22Rv1 (cell line): ENCODE measurements around the gene FTSJ1.
"Not testable (repeated sequence)": the region's sequence is repeated elsewhere in the genome, so short reads cannot be mapped to it uniquely, and the experiment has no call there.

ENCODE experiments used
- H3K27ac ChIP-seq: fragments of 450-650 bp; 2 replicates; pipeline ENCODE4 v1.5.1; 2017
- ZFX ChIP-seq: fragments of 450-650 bp; IDR thresholded peaks from 2 replicates; pipeline ENCODE4 v1.6.1; 2017; ENCODE audit warnings: antibody characterized with exemption, borderline replicate concordance
- TF ChIP-seq, protein P1 (sequence below): fragments of 450-650 bp; IDR thresholded peaks from 2 replicates; pipeline ENCODE4 v1.5.1; 2017; ENCODE audit warnings: mild to moderate bottlenecking

FTSJ1 gene

DNA sequence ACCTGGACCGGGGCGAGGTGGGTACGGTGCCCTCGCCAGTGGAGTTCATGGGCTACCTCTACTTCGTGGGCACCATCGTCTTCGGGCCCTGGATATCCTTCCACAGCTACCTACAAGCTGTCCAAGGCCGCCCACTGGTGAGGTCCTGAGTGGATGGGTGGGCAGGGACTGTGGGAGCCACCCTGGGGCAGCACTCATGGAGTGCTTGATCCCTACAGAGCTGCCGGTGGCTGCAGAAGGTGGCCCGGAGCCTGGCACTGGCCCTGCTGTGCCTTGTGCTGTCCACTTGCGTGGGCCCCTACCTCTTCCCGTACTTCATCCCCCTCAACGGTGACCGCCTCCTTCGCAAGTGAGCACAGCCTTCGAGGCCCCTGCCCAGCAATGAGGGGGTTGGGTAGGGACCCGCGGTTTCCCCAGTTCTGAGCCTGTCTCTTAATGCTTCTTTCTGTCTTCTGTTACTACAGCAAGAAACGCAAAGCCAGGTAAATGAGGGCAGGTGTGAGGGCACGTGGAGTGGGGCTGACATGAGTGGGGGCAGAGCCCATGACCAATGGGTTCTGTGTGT lies 36.5 kb downstream of the FTSJ1 start:
- no peak overlapping the region for H3K27ac ChIP-seq
- TF ChIP-seq ZFX = no peak
- TF ChIP-seq, protein P1, sequence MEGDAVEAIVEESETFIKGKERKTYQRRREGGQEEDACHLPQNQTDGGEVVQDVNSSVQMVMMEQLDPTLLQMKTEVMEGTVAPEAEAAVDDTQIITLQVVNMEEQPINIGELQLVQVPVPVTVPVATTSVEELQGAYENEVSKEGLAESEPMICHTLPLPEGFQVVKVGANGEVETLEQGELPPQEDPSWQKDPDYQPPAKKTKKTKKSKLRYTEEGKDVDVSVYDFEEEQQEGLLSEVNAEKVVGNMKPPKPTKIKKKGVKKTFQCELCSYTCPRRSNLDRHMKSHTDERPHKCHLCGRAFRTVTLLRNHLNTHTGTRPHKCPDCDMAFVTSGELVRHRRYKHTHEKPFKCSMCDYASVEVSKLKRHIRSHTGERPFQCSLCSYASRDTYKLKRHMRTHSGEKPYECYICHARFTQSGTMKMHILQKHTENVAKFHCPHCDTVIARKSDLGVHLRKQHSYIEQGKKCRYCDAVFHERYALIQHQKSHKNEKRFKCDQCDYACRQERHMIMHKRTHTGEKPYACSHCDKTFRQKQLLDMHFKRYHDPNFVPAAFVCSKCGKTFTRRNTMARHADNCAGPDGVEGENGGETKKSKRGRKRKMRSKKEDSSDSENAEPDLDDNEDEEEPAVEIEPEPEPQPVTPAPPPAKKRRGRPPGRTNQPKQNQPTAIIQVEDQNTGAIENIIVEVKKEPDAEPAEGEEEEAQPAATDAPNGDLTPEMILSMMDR = no peak

DNA sequence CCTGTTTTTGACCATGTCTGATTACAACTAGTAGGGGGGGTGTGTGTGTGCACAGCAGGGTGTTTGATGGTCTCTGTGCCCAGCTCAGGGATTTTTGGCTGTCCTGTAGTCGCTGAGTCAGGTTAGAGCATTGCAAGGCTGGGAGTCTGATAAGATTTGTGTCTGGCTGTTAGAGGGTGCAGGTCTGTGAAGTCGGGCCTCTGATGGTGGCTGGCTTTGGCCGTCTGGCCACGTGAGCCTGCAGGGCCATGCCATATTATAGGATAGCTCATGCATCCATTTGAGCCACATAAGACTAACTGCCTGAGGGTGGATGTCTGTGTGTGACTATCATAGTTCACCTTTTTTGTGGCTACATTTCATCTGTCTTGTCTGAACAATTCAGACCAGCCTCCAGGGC lies 37.7 kb downstream of the FTSJ1 start:
- no peak for TF ChIP-seq ZFX
- TF ChIP-seq, protein P1 = no peak
- H3K27ac ChIP-seq = no peak overlapping the region

DNA sequence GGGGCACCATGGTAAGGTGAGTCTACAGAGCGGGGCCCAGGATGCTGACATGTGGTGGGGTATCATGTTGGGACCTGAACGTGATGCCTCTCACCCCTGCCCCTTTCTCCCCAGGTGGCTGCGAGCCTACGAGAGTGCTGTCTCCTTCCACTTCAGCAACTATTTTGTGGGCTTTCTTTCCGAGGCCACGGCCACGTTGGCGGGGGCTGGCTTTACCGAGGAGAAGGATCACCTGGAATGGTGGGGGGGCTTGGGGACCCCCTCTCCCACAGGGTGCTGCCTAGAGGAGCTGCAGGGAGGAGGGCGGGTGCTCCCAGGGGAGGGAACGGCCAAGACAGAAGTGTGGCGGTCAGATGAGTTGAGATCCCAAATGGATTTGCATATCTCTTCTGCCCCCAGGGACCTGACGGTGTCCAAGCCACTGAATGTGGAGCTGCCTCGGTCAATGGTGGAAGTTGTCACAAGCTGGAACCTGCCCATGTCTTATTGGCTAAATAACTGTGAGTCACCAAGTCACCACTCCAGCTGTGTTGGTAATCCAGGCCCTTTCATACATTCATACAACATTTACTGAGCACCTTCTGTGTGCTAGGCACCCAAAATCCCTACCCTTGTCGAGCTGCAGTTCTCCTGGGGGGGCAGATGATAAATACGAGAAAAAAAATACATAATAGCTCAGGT lies 38.3 kb downstream of the FTSJ1 start:
- TF ChIP-seq ZFX = no peak
- TF ChIP-seq, protein P1 = no peak
- H3K27ac ChIP-seq = no peak overlapping the region

DNA sequence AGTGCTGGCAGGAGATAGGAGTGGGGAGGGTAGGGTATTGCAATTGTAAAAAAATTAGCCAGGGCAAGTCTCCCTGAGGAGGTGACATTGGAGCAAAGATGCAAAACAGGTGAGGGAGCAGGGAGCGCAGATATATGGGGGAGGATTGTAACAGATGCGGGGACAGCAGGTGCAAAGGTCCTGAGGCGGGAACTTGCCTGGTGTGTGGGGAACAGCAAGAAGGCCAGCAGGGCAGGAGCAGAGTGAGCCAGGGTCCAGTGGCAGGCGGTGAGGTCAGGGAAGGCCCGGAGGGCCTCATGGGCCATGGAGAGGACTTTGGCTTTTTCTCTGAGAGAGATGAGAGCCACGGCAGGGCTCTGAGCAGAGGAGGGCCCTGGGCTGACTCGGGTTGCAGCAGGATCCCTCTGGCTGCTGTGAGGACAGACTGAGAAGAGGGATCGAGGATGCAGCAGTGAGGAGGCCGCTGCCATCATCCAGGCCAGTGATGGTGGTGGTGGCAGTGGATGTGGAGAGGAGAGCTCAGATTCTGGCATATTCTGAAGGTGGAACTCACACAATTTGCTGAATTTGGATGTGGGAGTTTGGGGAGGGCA lies 39.0 kb downstream of the FTSJ1 start:
- TF ChIP-seq ZFX = no peak
- TF ChIP-seq, protein P1 = no peak
- no peak overlapping the region for H3K27ac ChIP-seq

DNA sequence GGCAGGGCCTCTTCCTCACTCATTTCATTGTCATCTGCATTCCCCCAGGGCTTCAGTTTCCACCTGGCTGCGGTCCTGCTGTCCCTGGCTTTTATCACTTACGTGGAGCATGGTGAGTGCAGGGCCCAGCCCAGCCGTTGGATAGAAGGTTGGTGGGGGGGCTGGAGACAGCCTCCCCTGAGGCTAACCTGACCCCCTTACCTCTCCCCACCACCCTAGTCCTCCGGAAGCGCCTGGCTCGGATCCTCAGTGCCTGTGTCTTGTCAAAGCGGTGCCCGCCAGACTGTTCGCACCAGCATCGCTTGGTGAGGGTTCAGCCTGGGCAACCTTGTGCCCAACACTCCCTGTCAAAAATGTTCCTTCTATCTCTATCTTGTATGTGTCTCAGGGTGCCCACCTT lies 39.8 kb downstream of the FTSJ1 start:
- H3K27ac ChIP-seq = no peak overlapping the region
- no peak for TF ChIP-seq ZFX
- TF ChIP-seq, protein P1 = no peak

DNA sequence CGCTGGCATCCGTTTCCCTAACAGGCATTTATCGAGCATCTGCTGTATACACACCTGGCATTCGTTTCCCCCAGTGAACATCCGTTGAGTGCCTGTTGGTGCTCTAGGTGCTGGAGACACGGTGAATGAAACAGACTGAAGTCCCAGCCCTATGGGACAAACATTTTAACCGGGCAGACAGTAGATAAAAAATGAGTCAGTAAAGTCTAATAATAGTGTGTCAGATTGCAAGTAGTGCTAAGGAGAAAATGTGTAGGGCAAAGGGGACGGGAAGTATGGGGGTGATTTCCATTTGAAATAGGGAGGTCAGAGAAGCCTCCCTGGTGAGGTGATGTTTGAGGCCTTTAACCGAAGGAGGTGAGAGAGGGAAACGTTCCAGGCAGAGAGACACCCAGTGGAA lies 40.3 kb downstream of the FTSJ1 start:
- TF ChIP-seq, protein P1 = no peak
- TF ChIP-seq ZFX = no peak
- H3K27ac ChIP-seq = no peak overlapping the region

DNA sequence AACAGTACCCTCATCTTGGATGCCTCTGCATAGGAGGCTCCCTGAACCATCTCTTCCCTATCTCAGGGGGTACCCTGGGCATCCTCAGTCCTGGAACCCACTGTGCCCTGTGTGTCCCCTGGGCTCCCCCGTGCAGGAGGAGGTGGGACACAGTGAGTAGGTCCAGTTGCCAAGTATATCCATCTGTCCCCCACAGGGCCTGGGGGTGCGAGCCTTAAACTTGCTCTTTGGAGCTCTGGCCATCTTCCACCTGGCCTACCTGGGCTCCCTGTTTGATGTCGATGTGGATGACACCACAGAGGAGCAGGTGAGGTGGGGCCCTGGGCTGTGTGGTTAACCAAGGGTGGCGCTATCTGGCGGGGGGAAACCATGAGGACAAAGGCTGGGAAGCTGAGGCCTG lies 41.0 kb downstream of the FTSJ1 start:
- H3K27ac ChIP-seq = no peak overlapping the region
- TF ChIP-seq, protein P1 = no peak
- no peak for TF ChIP-seq ZFX

DNA sequence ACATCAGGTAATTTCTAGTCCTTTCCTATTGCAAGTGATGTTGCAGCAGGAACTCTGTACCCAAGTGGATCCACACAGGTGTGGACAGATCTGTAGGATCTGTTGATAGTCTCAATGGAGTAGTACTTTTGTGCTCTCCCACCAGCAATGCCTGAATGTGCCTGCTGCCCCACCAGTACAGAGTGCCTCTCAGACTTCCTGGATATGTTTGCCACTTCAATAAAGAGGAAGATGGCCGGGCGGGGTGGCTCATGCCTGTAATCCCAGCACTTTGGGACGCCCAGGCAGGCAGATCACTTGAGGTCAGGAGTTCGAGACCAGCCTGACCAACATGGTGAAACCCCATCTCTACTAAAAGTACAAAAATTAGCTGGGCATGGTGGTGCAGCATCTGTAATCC lies 43.5 kb downstream of the FTSJ1 start:
- H3K27ac ChIP-seq = not testable (repeated sequence)
